Mesodermal cell (in vitro differentiated cells): ENCODE measurements around the gene LOXHD1.

Experiments
- H3K27ac ChIP-seq: 2 replicates; pipeline ENCODE4 v1.7.0; 2013; ENCODE audit warnings: mild to moderate bottlenecking, low read depth, low read length, moderate library complexity; ENCODE audit not compliant: severe bottlenecking
- H3K36me3 ChIP-seq: 2 replicates; pipeline ENCODE4 v1.7.1; 2013; ENCODE audit warnings: mild to moderate bottlenecking, low read length, moderate library complexity; ENCODE audit not compliant: control insufficient read depth, insufficient read depth
- H3K4me1 ChIP-seq: one replicate; pipeline ENCODE4 v1.7.1; 2013; ENCODE audit warnings: mild to moderate bottlenecking, low read length; ENCODE audit not compliant: insufficient read depth, control insufficient read depth, poor library complexity, severe bottlenecking
- H3K4me3 ChIP-seq: 2 replicates; pipeline ENCODE4 v1.7.0; 2013; ENCODE audit warnings: low read length, control low read depth, mild to moderate bottlenecking; ENCODE audit not compliant: insufficient read depth, poor library complexity, severe bottlenecking; ENCODE audit errors: extremely low read depth
- H3K9me3 ChIP-seq: 2 replicates; pipeline ENCODE4 v1.7.1; 2013; ENCODE audit warnings: mild to moderate bottlenecking, low read length, moderate library complexity; ENCODE audit not compliant: control insufficient read depth
- WGBS, 2 experiments: methylation state at CpG; one replicate each; pipeline ENCODE4 v1.1.5; 2013; ENCODE audit warnings: missing lambda C conversion rate in 2 of 2; ENCODE audit not compliant: insufficient coverage in 2 of 2; 5-methylcytosine and 5-hydroxymethylcytosine counted together

The LOXHD1 gene

GRCh38 chr18:46601141-46601805 is 55.7 kb downstream of the LOXHD1 start:
- 86 to 96% methylated on average over 8 to 9 of the region's 17 CpGs for WGBS, 2 experiments
- H3K9me3 ChIP-seq = no peaks in the 10 kb centered on the region
- H3K36me3 ChIP-seq = no peaks in the 10 kb centered on the region
- H3K27ac ChIP-seq = no peak overlapping the region
- no peaks in the 10 kb centered on the region for H3K4me1 ChIP-seq
- H3K4me3 ChIP-seq = no peak overlapping the region

- no peak overlapping the region for H3K27ac ChIP-seq
Observed at GRCh38 chr18:46596119-46596518, 60.9 kb downstream of the LOXHD1 start.

GRCh38 chr18:46591783-46592391 is 65.1 kb downstream of the LOXHD1 start:
- no peaks in the 10 kb centered on the region for H3K36me3 ChIP-seq
- 63 to 83% methylated on average over 1 to 7 of the region's 7 CpGs for WGBS, 2 experiments
- no peaks in the 10 kb centered on the region for H3K9me3 ChIP-seq
- no peak overlapping the region for H3K4me3 ChIP-seq
- no peak overlapping the region for H3K27ac ChIP-seq
- H3K4me1 ChIP-seq = no peaks in the 10 kb centered on the region

More at GRCh38 chr18:46596119-46596518, 60.9 kb downstream of the LOXHD1 start:
- Histone ChIP-seq H3K9me3 (no peaks in the 10 kb centered on the region), H3K4me1 (no peaks in the 10 kb centered on the region), H3K36me3 (no peaks in the 10 kb centered on the region), H3K4me3 (no peak overlapping the region)

GRCh38 chr18:46590103-46590502 is 66.9 kb downstream of the LOXHD1 start:
- H3K4me1 ChIP-seq = no peaks in the 10 kb centered on the region
- H3K4me3 ChIP-seq = no peak overlapping the region
- no peaks in the 10 kb centered on the region for H3K9me3 ChIP-seq
- H3K27ac ChIP-seq = no peak overlapping the region
- H3K36me3 ChIP-seq = no peaks in the 10 kb centered on the region
- WGBS, 2 experiments = 54 to 57% methylated on average over 4 to 6 of the region's 7 CpGs

GRCh38 chr18:46588971-46589660 is 67.9 kb downstream of the LOXHD1 start:
- H3K4me1 ChIP-seq = no peaks in the 10 kb centered on the region
- no peaks in the 10 kb centered on the region for H3K36me3 ChIP-seq
- H3K9me3 ChIP-seq = no peaks in the 10 kb centered on the region
- H3K27ac ChIP-seq = no peak overlapping the region
- WGBS, 2 experiments = 69 to 72% methylated on average over 7 to 8 of the region's 8 CpGs
- no peak overlapping the region for H3K4me3 ChIP-seq

GRCh38 chr18:46587600-46587999 is 69.4 kb downstream of the LOXHD1 start:
- H3K27ac ChIP-seq = no peak overlapping the region
- H3K4me1 ChIP-seq = no peaks in the 10 kb centered on the region
- no peaks in the 10 kb centered on the region for H3K9me3 ChIP-seq
- WGBS, 2 experiments = 96% methylated on average over 3 of the region's 3 CpGs; no CpG with 5 or more reads in 1 of the 2 experiments
- no peaks in the 10 kb centered on the region for H3K36me3 ChIP-seq
- no peak overlapping the region for H3K4me3 ChIP-seq

- Histone ChIP-seq H3K4me1 (no peaks in the 10 kb centered on the region), H3K36me3 (no peaks in the 10 kb centered on the region), H3K4me3 (no peak overlapping the region), H3K9me3 (peaks cover 15% of the 10 kb centered on the region), H3K27ac (no peak overlapping the region)
- WGBS, 2 experiments = 60 to 63% methylated on average over 1 of the region's 3 CpGs
Observed at GRCh38 chr18:46583711-46584110, 73.3 kb downstream of the LOXHD1 start.

- Histone ChIP-seq H3K9me3 (peaks cover 15% of the 10 kb centered on the region), H3K4me1 (no peaks in the 10 kb centered on the region), H3K4me3 (no peak overlapping the region), H3K27ac (no peak overlapping the region), H3K36me3 (no peaks in the 10 kb centered on the region)
Observed at GRCh38 chr18:46581648-46582047, 75.4 kb downstream of the LOXHD1 start.

GRCh38 chr18:46578987-46579386 is 78.0 kb downstream of the LOXHD1 start:
- Histone ChIP-seq H3K4me1 (no peaks in the 10 kb centered on the region), H3K4me3 (no peak overlapping the region), H3K36me3 (no peaks in the 10 kb centered on the region), H3K9me3 (peaks cover 15% of the 10 kb centered on the region), H3K27ac (no peak overlapping the region)
- 95 to 100% methylated on average over 1 to 2 of the region's 2 CpGs for WGBS, 2 experiments

GRCh38 chr18:46577546-46577945 is 79.5 kb downstream of the LOXHD1 start:
- Histone ChIP-seq H3K36me3 (no peaks in the 10 kb centered on the region), H3K27ac (no peak overlapping the region), H3K4me1 (no peaks in the 10 kb centered on the region), H3K9me3 (peaks cover 15% of the 10 kb centered on the region), H3K4me3 (no peak overlapping the region)
- 83 to 93% methylated on average over 3 to 10 of the region's 11 CpGs for WGBS, 2 experiments

- Histone ChIP-seq H3K36me3 (no peaks in the 10 kb centered on the region), H3K27ac (no peak overlapping the region), H3K9me3 (peaks cover 4% of the 10 kb centered on the region), H3K4me1 (no peaks in the 10 kb centered on the region), H3K4me3 (no peak overlapping the region)
- 87 to 100% methylated on average over 4 to 6 of the region's 6 CpGs for WGBS, 2 experiments
Observed at GRCh38 chr18:46575851-46576250, 81.2 kb downstream of the LOXHD1 start.
